Measurements from ENCODE around the gene MYOM1.
"Not testable (repeated sequence)": the region's sequence is repeated elsewhere in the genome, so short reads cannot be mapped to it uniquely, and the experiment has no call there.

The MYOM1 gene

DNA sequence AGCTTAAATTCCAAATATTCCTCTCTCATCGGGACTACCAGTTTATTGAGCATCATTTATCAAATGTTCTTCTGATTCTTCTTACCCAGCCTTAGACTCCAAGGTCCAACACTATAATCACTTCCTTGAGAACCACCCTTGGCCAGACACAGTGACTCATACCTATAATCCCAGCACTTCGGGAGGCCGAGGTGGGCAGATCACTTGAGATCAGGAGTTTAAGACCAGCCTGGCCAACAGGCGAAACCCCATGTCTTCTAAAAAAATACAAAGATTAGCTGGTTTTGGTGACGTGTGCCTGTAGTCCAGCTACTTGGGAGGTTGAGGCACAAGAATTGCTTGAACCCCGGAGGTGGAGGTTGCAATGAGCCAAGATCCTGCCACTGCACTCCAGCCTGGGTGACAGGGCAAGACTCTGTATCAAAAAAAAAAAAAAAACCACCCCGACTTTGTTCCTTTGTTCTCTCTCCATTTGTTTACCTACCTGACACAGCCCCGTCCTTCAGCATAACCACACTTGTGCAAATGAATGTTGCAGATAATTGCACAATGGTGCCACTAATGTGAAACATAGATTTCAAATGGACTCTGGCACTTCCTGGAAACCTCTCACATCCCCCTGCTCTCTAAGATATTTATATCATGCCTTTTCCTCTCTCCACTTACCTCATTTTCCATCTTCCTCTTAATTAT, 167.9 kb downstream of the MYOM1 start:
- no peak for TF ChIP-seq POLR2A (IDR thresholded peaks at IDR 0.05; ENCODE audit: low read depth, low read length)
- DNase-seq (ENCODE audit: insufficient read length, low spot score) (no peak), FAIRE-seq (peak; percentile 75)

DNA sequence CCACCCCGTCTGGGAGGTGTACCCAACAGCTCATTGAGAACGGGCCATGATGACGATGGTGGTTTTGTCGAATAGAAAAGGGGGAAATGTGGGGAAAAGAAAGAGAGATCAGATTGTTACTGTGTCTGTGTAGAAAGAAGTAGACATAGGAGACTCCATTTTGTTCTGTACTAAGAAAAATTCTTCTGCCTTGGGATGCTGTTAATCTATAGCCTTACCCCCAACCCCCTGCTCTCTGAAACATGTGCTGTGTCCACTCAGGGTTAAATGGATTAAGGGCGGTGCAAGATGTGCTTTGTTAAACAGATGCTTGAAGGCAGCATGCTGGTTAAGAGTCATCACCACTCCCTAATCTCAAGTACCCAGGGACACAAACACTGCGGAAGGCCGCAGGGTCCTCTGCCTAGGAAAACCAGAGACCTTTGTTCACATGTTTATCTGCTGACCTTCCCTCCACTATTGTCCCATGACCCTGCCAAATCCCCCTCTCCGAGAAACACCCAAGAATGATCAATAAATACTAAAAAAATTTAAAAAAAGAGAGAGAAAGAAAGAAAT, 169.8 kb downstream of the MYOM1 start:
- not testable (repeated sequence) for DNase-seq (ENCODE audit: insufficient read length, low spot score); FAIRE-seq

DNA sequence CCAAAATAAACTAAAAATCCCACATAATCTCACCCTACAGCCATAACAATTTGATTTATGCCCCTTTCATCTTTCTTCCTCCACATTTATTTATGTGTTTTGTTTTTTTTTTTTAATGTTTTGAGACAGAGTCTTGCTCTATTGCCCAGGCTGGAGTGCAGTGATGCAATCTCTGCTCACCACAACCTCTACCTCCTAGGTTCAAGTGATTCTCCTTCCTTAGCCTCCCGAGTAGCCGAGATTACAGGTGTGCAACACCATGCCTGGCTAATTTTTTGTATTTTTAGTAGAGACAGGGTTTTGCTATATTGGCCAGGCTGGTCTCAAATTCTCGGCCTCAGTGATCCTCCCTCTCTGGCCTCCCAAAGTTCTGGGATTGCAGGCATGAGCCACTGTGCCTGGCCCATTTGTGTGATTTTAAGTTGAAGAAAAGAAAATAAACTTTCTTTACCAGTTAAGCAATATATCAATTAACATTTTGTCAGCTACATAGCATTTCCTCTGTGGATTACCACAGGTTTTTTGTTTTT, 170.9 kb downstream of the MYOM1 start:
- FAIRE-seq (no peak), DNase-seq (ENCODE audit: insufficient read length, low spot score) (no peak)
- no peak for TF ChIP-seq POLR2A (IDR thresholded peaks at IDR 0.05; ENCODE audit: low read depth, low read length)

GRCh38 chr18:3048121-3048520, 171.6 kb downstream of the MYOM1 start:
- DNase-seq (ENCODE audit: insufficient read length, low spot score) (no peak), FAIRE-seq (no peak)

GRCh38 chr18:3046216-3046808, 173.5 kb downstream of the MYOM1 start:
- no peak for TF ChIP-seq POLR2A (IDR thresholded peaks at IDR 0.05; ENCODE audit: low read depth, low read length)
- no peak for DNase-seq (ENCODE audit: insufficient read length, low spot score)
- FAIRE-seq: no peak

More at GRCh38 chr18:3048121-3048520, 171.6 kb downstream of the MYOM1 start:
- no peak for TF ChIP-seq POLR2A (IDR thresholded peaks at IDR 0.05; ENCODE audit: low read depth, low read length)

- no peak for DNase-seq (ENCODE audit: insufficient read length, low spot score)
- no peak for TF ChIP-seq POLR2A (IDR thresholded peaks at IDR 0.05; ENCODE audit: low read depth, low read length)
- FAIRE-seq: no peak
These were observed 174.7 kb downstream of the MYOM1 start for GRCh38 chr18:3044931-3045698.

DNA sequence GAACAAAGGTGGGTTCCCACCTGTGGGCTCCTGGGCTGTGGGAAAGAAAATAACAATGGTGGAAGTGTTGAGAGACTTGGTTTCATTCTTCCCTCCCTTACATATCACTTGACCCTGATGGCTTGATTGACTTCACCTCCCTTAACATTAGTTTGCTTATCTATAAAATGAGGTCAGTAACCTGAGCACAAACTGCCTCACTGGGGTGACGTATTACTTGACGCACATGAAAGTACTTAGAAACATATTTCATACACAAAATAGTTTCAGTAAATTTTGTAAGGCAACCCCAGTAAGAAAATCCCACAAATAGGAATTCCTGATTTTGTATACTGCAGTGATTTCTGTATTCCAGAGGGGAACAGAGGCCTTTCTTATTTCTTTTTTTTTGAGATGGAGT, 177.4 kb downstream of the MYOM1 start:
- TF ChIP-seq POLR2A (IDR thresholded peaks at IDR 0.05; ENCODE audit: low read depth, low read length): no peak
- no peak for DNase-seq (ENCODE audit: insufficient read length, low spot score)
- FAIRE-seq: no peak

GRCh38 chr18:3041843-3042242, 177.9 kb downstream of the MYOM1 start:
- no peak for DNase-seq (ENCODE audit: insufficient read length, low spot score)
- no peak for TF ChIP-seq POLR2A (IDR thresholded peaks at IDR 0.05; ENCODE audit: low read depth, low read length)
- no peak for FAIRE-seq

DNA sequence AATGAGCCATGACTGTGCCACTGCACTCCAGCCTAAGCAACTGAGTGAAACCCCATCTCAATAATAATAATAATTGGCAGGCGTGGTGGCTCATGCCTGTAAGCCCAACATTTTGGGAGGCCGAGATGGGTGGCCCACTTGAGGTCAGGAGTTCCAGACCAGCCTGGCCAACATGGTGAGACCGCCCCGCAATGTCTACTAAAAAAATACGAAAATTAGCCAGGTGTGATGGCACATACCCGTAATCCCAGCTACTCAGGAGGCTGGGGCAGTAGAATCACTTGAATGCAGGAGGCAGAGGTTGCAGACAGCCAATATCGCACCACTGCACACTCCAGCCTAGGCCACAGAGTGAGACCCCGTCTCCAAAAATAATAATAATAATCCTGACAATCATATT, 178.9 kb downstream of the MYOM1 start:
- TF ChIP-seq POLR2A (IDR thresholded peaks at IDR 0.05; ENCODE audit: low read depth, low read length): no peak
- DNase-seq (ENCODE audit: insufficient read length, low spot score) (no peak), FAIRE-seq (no peak)

- FAIRE-seq: no peak
- no peak for TF ChIP-seq POLR2A (IDR thresholded peaks at IDR 0.05; ENCODE audit: low read depth, low read length)
- no peak for DNase-seq (ENCODE audit: insufficient read length, low spot score)
These were observed 179.6 kb downstream of the MYOM1 start for GRCh38 chr18:3040173-3040572.

DNA sequence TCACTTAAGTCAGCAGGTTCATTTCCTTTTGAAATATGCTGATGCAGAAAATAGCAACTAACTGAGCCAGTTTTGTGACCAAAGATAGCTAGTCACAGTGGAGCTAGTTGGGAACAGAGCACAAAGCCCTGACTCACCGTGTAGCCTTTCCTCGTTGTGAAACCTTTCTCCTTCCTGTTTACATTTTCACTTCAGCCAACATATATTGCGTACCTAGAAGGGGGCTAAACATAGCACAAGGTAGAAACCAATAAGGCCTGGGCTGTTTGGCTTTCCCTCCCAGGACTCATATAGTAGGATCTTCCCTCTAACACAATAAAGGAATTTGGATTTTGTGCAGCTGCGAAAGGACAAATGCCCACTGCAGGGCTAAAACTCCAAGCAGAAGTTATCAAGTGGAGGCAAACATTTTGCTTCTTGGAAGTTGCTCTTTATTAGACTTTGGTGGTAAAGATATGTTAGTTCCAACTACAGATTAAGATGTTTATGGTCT, 182.3 kb downstream of the MYOM1 start:
- DNase-seq (ENCODE audit: insufficient read length, low spot score) (peak; percentile 59), FAIRE-seq (peak; percentile 99)
- TF ChIP-seq POLR2A (IDR thresholded peaks at IDR 0.05; ENCODE audit: low read depth, low read length): no peak

GRCh38 chr18:3036108-3036507, 183.7 kb downstream of the MYOM1 start:
- no peak for FAIRE-seq
- no peak for TF ChIP-seq POLR2A (IDR thresholded peaks at IDR 0.05; ENCODE audit: low read depth, low read length)

DNA sequence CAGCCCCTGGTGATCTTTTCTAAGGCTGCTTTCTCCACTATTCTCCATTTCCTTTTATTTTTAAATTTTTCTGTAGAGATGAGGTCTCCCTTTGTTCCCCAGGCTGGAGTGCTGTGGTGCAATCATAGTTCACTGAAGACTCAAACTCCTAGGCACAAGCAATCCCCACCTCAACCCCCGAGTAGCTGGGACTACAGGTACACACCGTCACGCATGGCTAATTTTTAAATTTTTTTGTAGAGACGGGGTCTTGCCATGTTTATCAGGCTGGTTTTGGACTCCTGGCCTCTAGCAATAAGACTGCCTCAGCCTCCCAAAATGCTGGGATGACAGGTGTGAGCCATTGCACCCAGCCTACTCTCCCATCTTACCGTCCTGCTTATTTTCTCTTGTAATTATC, 184.1 kb downstream of the MYOM1 start:
- DNase-seq (ENCODE audit: insufficient read length, low spot score) (no peak), FAIRE-seq (no peak)
- no peak for TF ChIP-seq POLR2A (IDR thresholded peaks at IDR 0.05; ENCODE audit: low read depth, low read length)

More at GRCh38 chr18:3036108-3036507, 183.7 kb downstream of the MYOM1 start:
- no peak for DNase-seq (ENCODE audit: insufficient read length, low spot score)

GRCh38 chr18:3032721-3033120, 187.0 kb downstream of the MYOM1 start:
- FAIRE-seq (no peak), DNase-seq (ENCODE audit: insufficient read length, low spot score) (no peak)
- no peak for TF ChIP-seq POLR2A (IDR thresholded peaks at IDR 0.05; ENCODE audit: low read depth, low read length)

All from H54 (cell line).